ENCODE data around the gene HLCS. TPM values are rescaled to one million over a fixed set of nuclear protein-coding genes. Genes with fewer than 3 reads are reported as not detected.

The HLCS gene
- total RNA-seq, 1 donor: 44.3 TPM

- TF ChIP-seq CTCF (IDR thresholded peaks at IDR 0.05; ENCODE audit: insufficient read depth, low read length): no peak
- DNase-seq (ENCODE audit: low read depth): no peak
- no peak overlapping the region for H3K4me3 ChIP-seq (ENCODE audit: low read depth, low read length)
Measured at GRCh38 chr21:36704958-36705678, 261.4 kb downstream of the HLCS start.

- H3K4me3 ChIP-seq (ENCODE audit: low read depth, low read length): no peak overlapping the region
- TF ChIP-seq CTCF (IDR thresholded peaks at IDR 0.05; ENCODE audit: insufficient read depth, low read length): no peak
- DNase-seq (ENCODE audit: low read depth): no peak
Measured at GRCh38 chr21:36704281-36704957, 262.1 kb downstream of the HLCS start.

GRCh38 chr21:36703626-36704280 is 262.7 kb downstream of the HLCS start:
- no peak for DNase-seq (ENCODE audit: low read depth)

GRCh38 chr21:36703123-36703522 is 263.3 kb downstream of the HLCS start:
- no peak overlapping the region for H3K4me3 ChIP-seq (ENCODE audit: low read depth, low read length)
- no peak for DNase-seq (ENCODE audit: low read depth)
- no peak for TF ChIP-seq CTCF (IDR thresholded peaks at IDR 0.05; ENCODE audit: insufficient read depth, low read length)

More at GRCh38 chr21:36703626-36704280, 262.7 kb downstream of the HLCS start:
- no peak for TF ChIP-seq CTCF (IDR thresholded peaks at IDR 0.05; ENCODE audit: insufficient read depth, low read length)
- H3K4me3 ChIP-seq (ENCODE audit: low read depth, low read length): no peak overlapping the region

- no peak for DNase-seq (ENCODE audit: low read depth)
- TF ChIP-seq CTCF (IDR thresholded peaks at IDR 0.05; ENCODE audit: insufficient read depth, low read length): no peak
- H3K4me3 ChIP-seq (ENCODE audit: low read depth, low read length): no peak overlapping the region
Measured at GRCh38 chr21:36702622-36702968, 263.9 kb downstream of the HLCS start.

- TF ChIP-seq CTCF (IDR thresholded peaks at IDR 0.05; ENCODE audit: insufficient read depth, low read length): no peak
- DNase-seq (ENCODE audit: low read depth): no peak
- no peak overlapping the region for H3K4me3 ChIP-seq (ENCODE audit: low read depth, low read length)
Measured at GRCh38 chr21:36701756-36702621, 264.5 kb downstream of the HLCS start.
